Body of pancreas (tissue), 4 donors: ENCODE data around the gene PXDC1. TPM values are rescaled to one million over a fixed set of nuclear protein-coding genes. Genes with fewer than 3 reads are reported as not detected.
"Not testable (repeated sequence)": the region's sequence is repeated elsewhere in the genome, so short reads cannot be mapped to it uniquely, and the experiment has no call there.

Source experiments
- ATAC-seq: fragments of 150-250 bp; one replicate; pipeline ENCODE4 v1.9.1; 2016
- DNase-seq, 4 donors: peaks; one replicate each; pipeline ENCODE4 v3.0.0-alpha.2; 2019
- H3K27ac ChIP-seq, 4 donors: fragments of 200-600 bp; sonication (generic); 1 replicate in 3 of 4; 2 replicates in 1 of 4; pipeline versions ENCODE4 v1.5.1 to v1.6.1; 2016 to 2019; ENCODE audit warnings: mild to moderate bottlenecking in 1 of 4, mixed read lengths in 1 of 4, moderate library complexity in 1 of 4
- H3K27me3 ChIP-seq, 2 donors: fragments of 200-600 bp; sonication (generic); one replicate each; pipeline ENCODE4 v1.6.0; 2016; ENCODE audit warnings: mild to moderate bottlenecking in 1 of 2
- H3K36me3 ChIP-seq, 2 donors: fragments of 200-600 bp; sonication (generic); replicated peaks in 1 of 2; 2 replicates each; pipeline ENCODE4 v1.5.1; 2016; ENCODE audit warnings: low read depth in 2 of 2; ENCODE audit not compliant: insufficient read depth in 1 of 2
- H3K4me1 ChIP-seq: fragments of 200-600 bp; sonication (generic); one replicate; pipeline ENCODE4 v1.6.0; 2016
- H3K4me3 ChIP-seq, 2 donors: fragments of 200-600 bp; sonication (generic); 1 replicate in 1 of 2; 2 replicates in 1 of 2; pipeline ENCODE4 v1.5.1; 2016 to 2019
- H3K9me3 ChIP-seq, 3 donors: fragments of 200-600 bp; sonication (generic); 1 replicate in 2 of 3; 2 replicates in 1 of 3; pipeline ENCODE4 v1.5.1; 2016
- CTCF ChIP-seq, 7 experiments: fragments of 450-650 bp in 4 of 7; fragments of 200-600 bp in 3 of 7; sonication (generic) in 3 of 7; IDR thresholded peaks; one replicate each; pipeline ENCODE4 v1.5.1; 2016 to 2019; ENCODE audit warnings: antibody characterized with exemption in 7 of 7
- POLR2A ChIP-seq, 3 donors: fragments of 450-650 bp; IDR thresholded peaks; one replicate each; pipeline ENCODE4 v1.6.1; 2016; ENCODE audit warnings: antibody characterized with exemption in 3 of 3, mild to moderate bottlenecking in 2 of 3
- WGBS, 2 donors: methylation state at CpG; one replicate each; pipeline ENCODE4 v1.1.5; 2017; 5-methylcytosine and 5-hydroxymethylcytosine counted together
- intact Hi-C: fragments of 100-400 bp; cut with DNase I; formaldehyde crosslinking; loops from one replicate; pipeline ENCODE4 v1.15.1; 2023
- total RNA-seq, 2 donors: library from RNA; depleted of rRNA; stranded (reverse); fragments of >200 nt; gene quantifications; one replicate each; pipeline ENCODE4 v1.1.0, GENCODE V29; 2016

Gene PXDC1
- total RNA-seq, 2 donors from 2014 or later: 30.9 to 35.6 TPM

GRCh38 chr6:3693831-3694230, 57.7 kb downstream of the PXDC1 start:
- Histone ChIP-seq H3K36me3 (no peaks in the 10 kb centered on the region), H3K9me3 (no peaks in the 10 kb centered on the region), H3K27me3 (no peaks in the 10 kb centered on the region), H3K4me1 (no peaks in the 10 kb centered on the region), H3K4me3 (no peak overlapping the region), H3K27ac (no peak overlapping the region)
- TF ChIP-seq CTCF (IDR thresholded peaks at IDR 0.05) (no peak), POLR2A (IDR thresholded peaks at IDR 0.05) (no peak)
- ATAC-seq: no peak
- 93 to 96% methylated on average over 2 of the region's 2 CpGs for WGBS, 2 donors
- intact Hi-C loops: no loop called here
- DNase-seq: no peak

GRCh38 chr6:3690506-3690905, 61.0 kb downstream of the PXDC1 start:
- Histone ChIP-seq H3K4me3 (no peak overlapping the region), H3K27ac (no peak overlapping the region), H3K36me3 (no peaks in the 10 kb centered on the region), H3K27me3 (no peaks in the 10 kb centered on the region), H3K4me1 (no peaks in the 10 kb centered on the region), H3K9me3 (no peaks in the 10 kb centered on the region)
- no peak for TF ChIP-seq CTCF (IDR thresholded peaks at IDR 0.05)
- TF ChIP-seq POLR2A (IDR thresholded peaks at IDR 0.05): no peak
- no peak for ATAC-seq
- WGBS, 2 donors: 94 to 97% methylated on average over 2 of the region's 2 CpGs
- no peak for DNase-seq
- intact Hi-C loops: no loop called here

- intact Hi-C loops: no loop called here
- no peak overlapping the region for H3K4me3 ChIP-seq
- ATAC-seq: no peak
- TF ChIP-seq POLR2A (IDR thresholded peaks at IDR 0.05): no peak
- TF ChIP-seq CTCF (IDR thresholded peaks at IDR 0.05): no peak
- H3K27ac ChIP-seq: no peak overlapping the region
- H3K9me3 ChIP-seq: no peaks in the 10 kb centered on the region
- DNase-seq: no peak
- H3K36me3 ChIP-seq: no peaks in the 10 kb centered on the region
- H3K4me1 ChIP-seq: no peaks in the 10 kb centered on the region
- 24 to 26% methylated on average over 1 of the region's 1 CpG for WGBS, 2 donors
- H3K27me3 ChIP-seq: no peaks in the 10 kb centered on the region
Observed at GRCh38 chr6:3687847-3688246, 63.7 kb downstream of the PXDC1 start.

GRCh38 chr6:3683331-3683730, 68.2 kb downstream of the PXDC1 start:
- no peaks in the 10 kb centered on the region for H3K9me3 ChIP-seq
- no peaks in the 10 kb centered on the region for H3K27me3 ChIP-seq
- H3K27ac ChIP-seq: no peak overlapping the region
- H3K4me3 ChIP-seq: no peak overlapping the region
- H3K36me3 ChIP-seq: no peaks in the 10 kb centered on the region
- no peak for DNase-seq
- TF ChIP-seq CTCF (IDR thresholded peaks at IDR 0.05) (no peak), POLR2A (IDR thresholded peaks at IDR 0.05) (no peak)
- no peaks in the 10 kb centered on the region for H3K4me1 ChIP-seq
- intact Hi-C loops: no loop called here
- ATAC-seq: no peak
- WGBS, 2 donors: 37 to 40% methylated on average over 6 of the region's 6 CpGs

- Histone ChIP-seq H3K27ac (no peak overlapping the region), H3K9me3 (no peaks in the 10 kb centered on the region), H3K4me1 (no peaks in the 10 kb centered on the region), H3K27me3 (no peaks in the 10 kb centered on the region), H3K36me3 (no peaks in the 10 kb centered on the region), H3K4me3 (no peak overlapping the region)
- DNase-seq (no peak), ATAC-seq (no peak)
- WGBS, 2 donors: 75 to 82% methylated on average over 4 of the region's 4 CpGs
- intact Hi-C loops: no loop called here
- TF ChIP-seq CTCF (IDR thresholded peaks at IDR 0.05): no peak
- no peak for TF ChIP-seq POLR2A (IDR thresholded peaks at IDR 0.05)
Observed at GRCh38 chr6:3678946-3679345, 72.6 kb downstream of the PXDC1 start.

- not testable (repeated sequence) for ATAC-seq
Observed at GRCh38 chr6:3677751-3678150, 73.8 kb downstream of the PXDC1 start.

GRCh38 chr6:3677351-3677750, 74.2 kb downstream of the PXDC1 start:
- H3K27me3 ChIP-seq, H3K27ac ChIP-seq, ATAC-seq, H3K9me3 ChIP-seq, H3K36me3 ChIP-seq, H3K4me3 ChIP-seq, DNase-seq, H3K4me1 ChIP-seq, intact Hi-C loops: not testable (repeated sequence)
- 25 to 43% methylated on average over 1 of the region's 1 CpG for WGBS, 2 donors

More at GRCh38 chr6:3677751-3678150, 73.8 kb downstream of the PXDC1 start:
- H3K27ac ChIP-seq, H3K36me3 ChIP-seq, H3K4me1 ChIP-seq, H3K4me3 ChIP-seq, intact Hi-C loops, H3K27me3 ChIP-seq, DNase-seq, H3K9me3 ChIP-seq: not testable (repeated sequence)
- WGBS, 2 donors: 75 to 84% methylated on average over 6 to 9 of the region's 9 CpGs
